GM12873 (cell line): Measurements from ENCODE around the gene KLHL6.

Experiments used
- CTCF ChIP-seq: IDR thresholded peaks from 2 replicates; pipeline ENCODE4 v1.5.1; 2012; ENCODE audit warnings: low read depth, mild to moderate bottlenecking, moderate library complexity, low read length, control low read depth; ENCODE audit not compliant: insufficient read depth; ENCODE audit errors: missing control alignments

Gene KLHL6

GRCh38 chr3:183442994-183443393 is 112.5 kb downstream of the KLHL6 start:
- TF ChIP-seq CTCF = no peak

GRCh38 chr3:183439515-183439914 is 116.0 kb downstream of the KLHL6 start:
- no peak for TF ChIP-seq CTCF

- no peak for TF ChIP-seq CTCF
Measured at GRCh38 chr3:183438735-183439134, 116.8 kb downstream of the KLHL6 start.

GRCh38 chr3:183437666-183438564 is 117.6 kb downstream of the KLHL6 start:
- no peak for TF ChIP-seq CTCF
